WTC11 (cell line): ENCODE measurements around the gene EXPH5.

ENCODE experiments used
- CTCF ChIP-seq: fragments of 200-600 bp; IDR thresholded peaks from 2 replicates; pipeline ENCODE4 v1.8.0; 2022; ENCODE audit warnings: antibody characterized with exemption
- ESRRA ChIP-seq: sonication (generic); formaldehyde crosslinking; IDR thresholded peaks from 2 replicates; pipeline ENCODE4 v1.8.1; 2022; ENCODE audit warnings: mild to moderate bottlenecking, missing genetic modification reagents, borderline replicate concordance
- GABPB1 ChIP-seq: sonication (generic); formaldehyde crosslinking; IDR thresholded peaks from 2 replicates; pipeline ENCODE4 v1.8.1; 2023; ENCODE audit warnings: mild to moderate bottlenecking, missing genetic modification reagents
- JUN ChIP-seq: sonication (generic); formaldehyde crosslinking; IDR thresholded peaks from 2 replicates; pipeline ENCODE4 v1.8.0; 2023; ENCODE audit warnings: mild to moderate bottlenecking, missing genetic modification reagents
- KAT7 ChIP-seq: sonication (generic); formaldehyde crosslinking; IDR thresholded peaks from 2 replicates; pipeline ENCODE4 v1.8.1; 2023; ENCODE audit warnings: missing genetic modification reagents, mild to moderate bottlenecking, borderline replicate concordance
- MXD4 ChIP-seq: fragments of 250-450 bp; sonication (Bioruptor Pico); IDR thresholded peaks from 2 replicates; pipeline ENCODE4 v1.8.0; 2021; ENCODE audit warnings: mild to moderate bottlenecking, moderate library complexity, borderline replicate concordance
- NR3C1 ChIP-seq: sonication (generic); formaldehyde crosslinking; conservative IDR thresholded peaks from 2 replicates; pipeline ENCODE4 v1.8.1; 2023; ENCODE audit warnings: low read depth, mild to moderate bottlenecking, missing genetic modification reagents
- PREB ChIP-seq: sonication (generic); formaldehyde crosslinking; IDR thresholded peaks from 2 replicates; pipeline ENCODE4 v1.8.1; 2022; ENCODE audit warnings: mild to moderate bottlenecking, missing genetic modification reagents, moderate library complexity, borderline replicate concordance
- RORB ChIP-seq: fragments of 250-450 bp; sonication (Bioruptor Pico); IDR thresholded peaks from 2 replicates; pipeline ENCODE4 v1.9.0; 2021; ENCODE audit warnings: mild to moderate bottlenecking
- TCF7 ChIP-seq: sonication (generic); formaldehyde crosslinking; IDR thresholded peaks from 2 replicates; pipeline ENCODE4 v1.8.0; 2022; ENCODE audit warnings: mild to moderate bottlenecking, low read depth, missing genetic modification reagents, moderate library complexity
- USF2 ChIP-seq: sonication (generic); formaldehyde crosslinking; IDR thresholded peaks from 2 replicates; pipeline ENCODE4 v1.8.1; 2023; ENCODE audit warnings: mild to moderate bottlenecking, missing genetic modification reagents, moderate library complexity
- ZNF263 ChIP-seq: sonication (generic); formaldehyde crosslinking; IDR thresholded peaks from 2 replicates; pipeline ENCODE4 v1.8.1; 2022; ENCODE audit warnings: low read depth, mild to moderate bottlenecking, moderate library complexity, missing genetic modification reagents
- TF ChIP-seq, protein P1 (sequence below): sonication (generic); formaldehyde crosslinking; IDR thresholded peaks from 2 replicates; pipeline ENCODE4 v1.8.1; 2022; ENCODE audit warnings: low read depth, mild to moderate bottlenecking, moderate library complexity, missing genetic modification reagents, borderline replicate concordance

DNA sequence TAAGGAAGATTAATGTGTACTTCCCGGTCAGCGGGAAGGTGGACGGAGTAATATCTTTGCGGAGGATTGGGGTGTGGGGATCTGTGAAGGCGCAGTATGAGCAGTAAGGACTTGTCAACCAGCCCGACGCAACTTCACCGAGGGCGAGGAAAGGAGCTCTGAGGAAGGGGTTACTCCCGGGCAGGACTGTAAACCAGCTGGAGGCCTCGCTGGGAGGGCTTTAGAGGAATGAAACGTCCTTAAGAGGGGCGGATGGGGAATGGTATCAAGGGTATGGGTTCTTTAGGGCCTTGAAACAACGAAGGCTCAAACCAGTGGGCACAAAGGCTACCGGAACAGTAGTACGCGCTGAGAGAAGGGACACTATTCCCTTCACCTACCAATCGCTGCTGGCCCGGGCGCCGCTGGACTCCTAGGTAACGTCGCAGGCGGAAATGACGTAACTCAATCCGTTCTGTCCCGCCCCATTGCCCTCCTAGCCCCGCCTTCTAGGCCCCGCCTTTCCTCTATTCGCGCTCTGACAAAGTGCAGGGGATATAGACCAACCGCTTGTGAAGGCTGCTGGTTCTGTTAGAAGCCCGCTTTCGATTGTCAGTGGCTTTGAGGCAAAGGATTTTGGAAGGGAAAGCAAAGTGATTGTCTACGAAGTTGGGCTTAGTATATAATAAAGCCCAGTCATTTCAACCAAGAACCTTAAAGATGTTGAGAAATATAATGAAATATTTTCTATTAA is 126.3 kb downstream of the EXPH5 start, which contains the start of gene C11orf65:
- TF ChIP-seq CTCF (no peak), ZNF263 (CRISPR knock-in tag) (no peak), NR3C1 (no peak), JUN (no peak), KAT7 (CRISPR knock-in tag) (no peak), GABPB1 (CRISPR knock-in tag) (peak; percentile 90), USF2 (CRISPR knock-in tag) (no peak), TCF7 (CRISPR knock-in tag) (no peak), MXD4 (CRISPR knock-in tag) (no peak), RORB (CRISPR knock-in tag) (no peak), PREB (CRISPR knock-in tag) (no peak), ESRRA (CRISPR knock-in tag) (no peak)
- TF ChIP-seq, protein P1, sequence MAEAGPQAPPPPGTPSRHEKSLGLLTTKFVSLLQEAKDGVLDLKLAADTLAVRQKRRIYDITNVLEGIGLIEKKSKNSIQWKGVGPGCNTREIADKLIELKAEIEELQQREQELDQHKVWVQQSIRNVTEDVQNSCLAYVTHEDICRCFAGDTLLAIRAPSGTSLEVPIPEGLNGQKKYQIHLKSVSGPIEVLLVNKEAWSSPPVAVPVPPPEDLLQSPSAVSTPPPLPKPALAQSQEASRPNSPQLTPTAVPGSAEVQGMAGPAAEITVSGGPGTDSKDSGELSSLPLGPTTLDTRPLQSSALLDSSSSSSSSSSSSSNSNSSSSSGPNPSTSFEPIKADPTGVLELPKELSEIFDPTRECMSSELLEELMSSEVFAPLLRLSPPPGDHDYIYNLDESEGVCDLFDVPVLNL = no peak
